ENCODE results near the gene TNIK. TPM values are rescaled to one million over a fixed set of nuclear protein-coding genes. Genes with fewer than 3 reads are reported as not detected.

The TNIK gene
- total RNA-seq, 2 donors from 2014 or later: 9.0 to 11.6 TPM

DNA sequence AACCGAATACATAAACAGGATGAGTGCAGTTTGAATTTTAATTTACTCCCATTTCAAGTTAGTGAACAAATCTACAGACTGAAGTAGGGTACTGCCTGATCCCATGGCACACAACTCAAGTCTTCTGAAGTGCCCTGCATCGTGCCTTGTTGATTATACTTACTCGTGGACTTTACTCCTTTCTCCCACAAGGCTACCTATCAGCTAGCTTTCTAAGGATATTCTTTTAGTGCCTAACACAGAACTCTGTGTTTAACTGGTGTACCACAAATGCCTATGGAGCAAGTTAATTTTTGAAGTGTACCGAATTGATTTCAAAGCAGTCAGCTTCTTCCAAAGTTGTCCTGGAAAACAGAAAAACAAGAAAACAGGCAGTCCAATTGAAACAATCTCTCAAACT is 119.8 kb downstream of the TNIK start:
- Histone ChIP-seq H3K36me3 (no peaks in the 10 kb centered on the region), H3K4me3 (no peak overlapping the region), H3K4me1 (no peaks in the 10 kb centered on the region), H3K27ac (no peak overlapping the region), H3K27me3 (no peaks in the 10 kb centered on the region), H3K9me3 (no peaks in the 10 kb centered on the region)
- TF ChIP-seq CTCF (IDR thresholded peaks at IDR 0.05): no peak
- DNase-seq (ENCODE audit: low spot score): no peak

GRCh38 chr3:171339598-171339997 is 120.6 kb downstream of the TNIK start:
- no peaks in the 10 kb centered on the region for H3K27me3 ChIP-seq
- no peak overlapping the region for H3K4me3 ChIP-seq
- no peaks in the 10 kb centered on the region for H3K36me3 ChIP-seq
- H3K9me3 ChIP-seq: no peaks in the 10 kb centered on the region
- H3K4me1 ChIP-seq: peaks cover 0 to 2% of the 10 kb centered on the region in 2 donors
- DNase-seq (ENCODE audit: low spot score): no peak
- no peak overlapping the region for H3K27ac ChIP-seq
- no peak for TF ChIP-seq CTCF (IDR thresholded peaks at IDR 0.05)

- DNase-seq (ENCODE audit: low spot score): no peak
- no peak for TF ChIP-seq CTCF (IDR thresholded peaks at IDR 0.05)
- H3K27ac ChIP-seq: no peak overlapping the region
- no peaks in the 10 kb centered on the region for H3K9me3 ChIP-seq
- peaks cover 0 to 14% of the 10 kb centered on the region in 2 donors for H3K4me1 ChIP-seq
- no peak overlapping the region for H3K4me3 ChIP-seq
- H3K36me3 ChIP-seq: no peaks in the 10 kb centered on the region
- H3K27me3 ChIP-seq: no peaks in the 10 kb centered on the region
Observed at GRCh38 chr3:171336406-171336805, 123.8 kb downstream of the TNIK start.

GRCh38 chr3:171335559-171335958 is 124.6 kb downstream of the TNIK start:
- no peak overlapping the region for H3K4me3 ChIP-seq
- H3K27me3 ChIP-seq: no peaks in the 10 kb centered on the region
- peaks cover 0 to 14% of the 10 kb centered on the region in 2 donors for H3K4me1 ChIP-seq
- no peak overlapping the region for H3K27ac ChIP-seq
- H3K36me3 ChIP-seq: no peaks in the 10 kb centered on the region
- no peak for DNase-seq (ENCODE audit: low spot score)
- no peaks in the 10 kb centered on the region for H3K9me3 ChIP-seq
- TF ChIP-seq CTCF (IDR thresholded peaks at IDR 0.05): no peak

- Histone ChIP-seq H3K27me3 (no peaks in the 10 kb centered on the region), H3K36me3 (no peaks in the 10 kb centered on the region), H3K4me1 (peaks cover 0 to 18% of the 10 kb centered on the region in 2 donors), H3K27ac (peak overlapping the region in 1 of 2 donors; percentile 74), H3K4me3 (no peak overlapping the region), H3K9me3 (no peaks in the 10 kb centered on the region)
- DNase-seq (ENCODE audit: low spot score): no peak
- TF ChIP-seq CTCF (IDR thresholded peaks at IDR 0.05): no peak
Observed at GRCh38 chr3:171334465-171334811, 125.8 kb downstream of the TNIK start.

DNA sequence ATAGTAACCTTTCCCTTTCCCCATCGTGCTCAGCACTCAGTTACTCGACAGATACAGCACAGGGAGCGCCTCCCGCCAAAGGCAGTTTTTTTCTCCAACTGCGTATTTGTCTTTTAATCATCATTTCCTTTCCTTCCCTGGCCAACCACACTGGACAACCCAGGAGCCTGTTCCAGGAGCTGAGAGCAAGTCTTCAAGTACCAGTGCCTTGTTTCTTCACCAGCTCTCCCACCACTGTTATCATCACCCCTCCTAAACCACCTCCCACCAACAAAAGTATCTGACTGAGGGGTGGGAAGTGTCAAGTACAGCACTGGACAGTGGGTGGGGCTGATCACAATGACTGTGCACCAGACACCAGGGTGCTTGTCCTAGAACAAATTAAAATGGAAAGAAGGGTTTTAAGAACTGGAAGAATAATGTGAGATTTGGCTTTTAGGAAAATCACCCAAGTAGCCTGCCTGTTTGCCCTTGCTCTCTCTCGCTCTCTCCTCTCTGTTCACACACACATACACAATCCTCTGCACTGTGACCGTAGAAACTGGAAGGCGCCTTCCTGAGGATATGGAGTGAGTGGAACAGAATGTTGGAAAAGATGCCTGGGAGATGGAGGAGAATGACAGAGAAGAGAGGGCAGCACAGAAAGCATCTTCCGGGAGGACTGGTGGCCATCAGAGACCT is 126.3 kb downstream of the TNIK start:
- H3K27me3 ChIP-seq: no peaks in the 10 kb centered on the region
- DNase-seq (ENCODE audit: low spot score): no peak
- peak overlapping the region in 1 of 2 donors; percentile 74 for H3K27ac ChIP-seq
- no peak overlapping the region for H3K4me3 ChIP-seq
- peaks cover 0 to 22% of the 10 kb centered on the region in 2 donors for H3K4me1 ChIP-seq
- H3K9me3 ChIP-seq: no peaks in the 10 kb centered on the region
- TF ChIP-seq CTCF (IDR thresholded peaks at IDR 0.05): no peak
- H3K36me3 ChIP-seq: no peaks in the 10 kb centered on the region

All from right atrium auricular region (tissue), 2 donors.